ENCODE data around the gene UBA3.
A peak's percentile ranks its signal among the peaks of the same experiment; 100 is the strongest.

Gene UBA3

DNA sequence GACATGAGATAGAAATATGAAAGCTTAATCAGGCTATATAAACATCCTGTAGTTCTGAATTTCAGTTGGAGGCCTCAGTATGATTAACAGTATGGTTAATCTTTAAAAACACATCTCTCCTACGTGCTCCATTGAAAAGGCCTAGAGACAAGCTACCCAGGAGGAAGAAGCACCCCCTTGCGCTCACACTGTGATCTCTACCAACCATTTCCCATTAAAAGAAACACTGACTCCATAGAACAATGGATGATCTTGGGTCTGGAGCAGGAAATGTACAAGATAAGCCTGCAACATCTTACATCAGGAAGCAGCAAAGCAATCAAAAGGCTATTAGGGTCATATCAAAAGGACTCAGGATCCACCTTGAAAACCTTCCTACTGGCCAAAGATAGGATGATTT is 63.3 kb downstream of the UBA3 start:
- Histone ChIP-seq H3K27me3 (no peaks in the 10 kb centered on the region), H3K4me3 (ENCODE audit: low read depth, low read length) (no peak overlapping the region), H3K4me1 (peaks cover 11% of the 10 kb centered on the region; the same call in 1 of the 2 replicates), H3K9me3 (no peaks in the 10 kb centered on the region), H3K36me3 (no peaks in the 10 kb centered on the region; the same call in 1 of the 2 replicates)
- DNase-seq, result no peak
- TF ChIP-seq, protein P1, sequence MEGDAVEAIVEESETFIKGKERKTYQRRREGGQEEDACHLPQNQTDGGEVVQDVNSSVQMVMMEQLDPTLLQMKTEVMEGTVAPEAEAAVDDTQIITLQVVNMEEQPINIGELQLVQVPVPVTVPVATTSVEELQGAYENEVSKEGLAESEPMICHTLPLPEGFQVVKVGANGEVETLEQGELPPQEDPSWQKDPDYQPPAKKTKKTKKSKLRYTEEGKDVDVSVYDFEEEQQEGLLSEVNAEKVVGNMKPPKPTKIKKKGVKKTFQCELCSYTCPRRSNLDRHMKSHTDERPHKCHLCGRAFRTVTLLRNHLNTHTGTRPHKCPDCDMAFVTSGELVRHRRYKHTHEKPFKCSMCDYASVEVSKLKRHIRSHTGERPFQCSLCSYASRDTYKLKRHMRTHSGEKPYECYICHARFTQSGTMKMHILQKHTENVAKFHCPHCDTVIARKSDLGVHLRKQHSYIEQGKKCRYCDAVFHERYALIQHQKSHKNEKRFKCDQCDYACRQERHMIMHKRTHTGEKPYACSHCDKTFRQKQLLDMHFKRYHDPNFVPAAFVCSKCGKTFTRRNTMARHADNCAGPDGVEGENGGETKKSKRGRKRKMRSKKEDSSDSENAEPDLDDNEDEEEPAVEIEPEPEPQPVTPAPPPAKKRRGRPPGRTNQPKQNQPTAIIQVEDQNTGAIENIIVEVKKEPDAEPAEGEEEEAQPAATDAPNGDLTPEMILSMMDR (IDR thresholded peaks at IDR 0.05; ENCODE audit: low read depth, low read length), result no peak

DNA sequence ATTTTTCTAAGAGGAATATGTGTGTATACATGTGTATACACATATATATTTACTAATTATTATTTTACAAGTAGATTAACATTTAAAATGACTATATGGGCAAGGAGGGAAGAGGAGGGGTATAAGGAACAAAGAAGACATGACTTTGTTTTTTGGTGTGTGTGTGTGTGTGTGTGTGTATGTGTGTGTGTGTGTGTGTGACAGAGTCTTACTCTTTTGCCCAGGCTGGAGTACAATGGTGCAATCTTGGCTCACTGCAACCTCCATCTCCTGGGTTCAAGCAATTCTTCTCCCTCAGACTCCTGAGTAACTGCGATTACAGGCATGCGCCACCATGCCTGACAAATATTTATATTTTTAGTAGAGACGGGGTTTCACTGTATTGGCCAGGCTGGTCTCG is 64.1 kb downstream of the UBA3 start:
- no peak overlapping the region for H3K4me3 ChIP-seq (ENCODE audit: low read depth, low read length)
- no peaks in the 10 kb centered on the region for H3K27me3 ChIP-seq
- no peak for DNase-seq
- H3K4me1 ChIP-seq, result peaks cover 11% of the 10 kb centered on the region; the same call in 1 of the 2 replicates
- H3K36me3 ChIP-seq, result no peaks in the 10 kb centered on the region
- TF ChIP-seq, protein P1 (IDR thresholded peaks at IDR 0.05; ENCODE audit: low read depth, low read length), result no peak
- H3K9me3 ChIP-seq, result no peaks in the 10 kb centered on the region

DNA sequence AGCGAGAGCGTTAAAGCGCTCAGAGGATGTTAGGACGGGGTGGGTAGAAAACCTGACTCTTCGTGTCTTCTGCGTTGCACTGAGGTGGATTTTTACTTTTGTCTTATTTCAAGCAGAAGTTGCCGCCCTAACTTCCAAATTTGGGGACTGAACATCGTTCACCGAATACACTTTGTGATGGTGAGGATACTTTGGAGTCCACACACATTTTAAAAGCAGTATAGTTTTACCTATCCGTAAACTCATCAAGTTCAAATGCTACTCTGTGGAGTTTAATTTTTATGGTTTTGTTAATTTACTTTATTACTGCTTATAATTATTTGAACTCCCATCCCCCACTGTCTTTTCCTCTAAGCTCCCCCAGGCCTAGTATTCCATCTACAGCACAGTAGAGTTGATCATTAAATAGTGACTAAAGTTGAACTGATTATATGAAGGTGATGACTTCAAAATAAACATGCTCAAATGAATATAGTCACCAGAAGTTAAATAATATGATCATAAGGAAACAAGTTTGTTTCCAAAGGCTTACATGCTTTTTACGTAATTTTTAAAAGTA is 66.1 kb downstream of the UBA3 start:
- peak overlapping the region; percentile 74 for H3K4me3 ChIP-seq (ENCODE audit: low read depth, low read length)
- no peaks in the 10 kb centered on the region for H3K27me3 ChIP-seq
- peaks cover 1% of the 10 kb centered on the region; the same call in 1 of the 2 replicates for H3K36me3 ChIP-seq
- no peak for DNase-seq
- peaks cover 11% of the 10 kb centered on the region; the same call in 1 of the 2 replicates for H3K4me1 ChIP-seq
- TF ChIP-seq, protein P1 (IDR thresholded peaks at IDR 0.05; ENCODE audit: low read depth, low read length), result no peak
- H3K9me3 ChIP-seq, result no peaks in the 10 kb centered on the region

DNA sequence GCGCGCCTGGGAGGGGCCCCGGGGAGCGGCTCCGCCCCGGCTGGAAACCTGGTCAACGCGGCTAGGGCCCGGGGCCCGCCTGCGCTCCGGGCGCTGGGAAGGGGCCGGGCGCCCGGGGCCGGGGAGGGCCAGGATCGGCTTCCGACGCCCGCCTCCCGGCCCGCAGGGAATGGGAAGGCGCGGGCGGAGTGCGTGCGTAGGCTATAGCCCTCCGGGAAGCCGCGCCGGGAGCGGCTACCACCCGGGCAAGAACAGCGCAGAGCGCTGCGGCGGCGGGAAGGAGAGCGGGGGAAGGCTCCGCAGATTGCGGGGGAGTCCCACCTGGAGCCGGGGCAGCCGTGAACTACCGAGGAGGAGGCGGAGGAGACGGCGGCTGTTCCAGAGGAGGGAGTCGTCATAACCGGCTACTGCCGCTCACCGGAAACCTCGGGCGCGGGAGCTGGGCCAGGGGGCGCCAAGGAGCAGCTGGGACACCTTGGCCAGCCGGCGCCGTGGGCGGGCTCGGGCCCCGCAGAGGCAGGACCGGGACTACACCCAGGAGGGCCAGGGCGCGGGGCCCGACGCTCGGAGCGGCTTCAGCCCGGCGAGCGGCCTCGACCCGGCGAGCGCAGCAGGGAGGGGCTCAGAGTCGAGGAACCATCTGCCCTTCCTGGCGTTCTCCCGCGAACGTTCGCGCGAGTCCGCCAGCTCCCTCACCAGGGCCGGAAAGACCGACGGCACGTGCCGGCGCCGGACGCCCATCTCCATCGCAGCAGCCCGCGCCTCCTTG is 66.7 kb downstream of the UBA3 start, which contains the start of gene EOGT:
TSS of gene EOGT (minus strand) at position 432 of the 769 bp plus-strand sequence. CDS start 3,838 bp downstream, outside the sequence.
- H3K36me3 ChIP-seq, result peaks cover 5% of the 10 kb centered on the region
- H3K4me1 ChIP-seq, result peaks cover 11% of the 10 kb centered on the region; the same call in 1 of the 2 replicates
- H3K9me3 ChIP-seq, result no peaks in the 10 kb centered on the region
- no peaks in the 10 kb centered on the region for H3K27me3 ChIP-seq
- DNase-seq, result peak; percentile 94
- TF ChIP-seq, protein P1 (IDR thresholded peaks at IDR 0.05; ENCODE audit: low read depth, low read length), result peak; percentile 62
- H3K4me3 ChIP-seq (ENCODE audit: low read depth, low read length), result peak within 1 kb of the TSS; percentile 74

DNA sequence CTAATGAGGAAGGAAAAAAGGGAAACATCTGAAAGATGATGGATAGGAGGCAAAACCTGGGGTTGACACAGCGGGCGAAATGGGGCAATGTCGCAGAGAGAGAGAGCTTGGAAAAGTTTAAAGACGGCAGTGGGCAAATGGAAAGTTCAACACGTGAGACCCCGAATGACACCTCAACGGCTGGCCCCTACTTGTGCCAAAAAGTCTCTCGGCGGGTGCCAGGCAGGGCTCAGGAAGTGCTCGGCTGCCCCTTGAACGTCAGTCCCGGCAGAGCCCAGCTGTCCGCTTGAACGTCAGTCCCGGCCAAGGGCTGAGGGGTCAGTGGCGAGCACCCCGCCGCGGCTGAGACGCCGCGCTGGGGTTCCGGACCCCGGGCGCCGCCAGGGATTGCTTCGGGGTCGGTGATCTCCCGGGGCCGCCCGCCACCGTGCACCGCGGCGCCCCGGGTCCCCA is 67.3 kb downstream of the UBA3 start:
- TF ChIP-seq, protein P1 (IDR thresholded peaks at IDR 0.05; ENCODE audit: low read depth, low read length), result no peak
- H3K36me3 ChIP-seq, result peaks cover 5% of the 10 kb centered on the region
- no peaks in the 10 kb centered on the region for H3K9me3 ChIP-seq
- H3K4me1 ChIP-seq, result peaks cover 11% of the 10 kb centered on the region; the same call in 1 of the 2 replicates
- peak overlapping the region; percentile 74 for H3K4me3 ChIP-seq (ENCODE audit: low read depth, low read length)
- H3K27me3 ChIP-seq, result no peaks in the 10 kb centered on the region
- DNase-seq, result peak; percentile 45
